OCI-LY7 (cell line): ENCODE measurements around the gene UBE4A. TPM values are rescaled to one million over a fixed set of nuclear protein-coding genes. Genes with fewer than 3 reads are reported as not detected.

Experiments used
- BruUV-seq: library from RNA; stranded (reverse); fragments of 400-500 nt; replicated peaks from 2 replicates; lab custom pipeline; 2021; lab: Mats Ljungman, UMichigan
- CTCF ChIA-PET: fragments of 300-600 bp; sonication (Branson Sonifier 250); formaldehyde crosslinking; loops from one replicate; lab custom pipeline; 2022; ENCODE audit warnings: antibody characterized with exemption; ENCODE audit not compliant: unreplicated experiment; lab: Charles Lee
- POLR2A ChIA-PET: fragments of 300-600 bp; sonication (Branson Sonifier 250); formaldehyde crosslinking; loops from one replicate; lab custom pipeline; 2022; ENCODE audit warnings: antibody characterized with exemption; lab: Charles Lee
- DNase-seq: peaks from one replicate; pipeline ENCODE4 v3.0.0-alpha.2; 2015; ENCODE audit warnings: low spot score
- H2AFZ ChIP-seq: fragments of 200-600 bp; sonication (generic), shearing (Covaris generic); 2 replicates; pipeline ENCODE4 v1.6.1; 2014; ENCODE audit warnings: mild to moderate bottlenecking, antibody characterized with exemption, low read length, moderate library complexity
- H3K27ac ChIP-seq: fragments of 200-600 bp; sonication (generic); 2 replicates; pipeline ENCODE4 v1.5.1; 2014; ENCODE audit warnings: mixed run types, low read depth, mild to moderate bottlenecking, moderate library complexity, low read length, inconsistent platforms; ENCODE audit not compliant: poor library complexity, severe bottlenecking
- H3K36me3 ChIP-seq: fragments of 200-600 bp; sonication (generic); 2 replicates; pipeline ENCODE4 v1.6.1; 2014; ENCODE audit warnings: mild to moderate bottlenecking, antibody characterized with exemption, low read length, moderate library complexity, mixed read lengths; ENCODE audit not compliant: insufficient read depth
- H3K4me1 ChIP-seq: fragments of 200-600 bp; sonication (generic); 2 replicates; pipeline ENCODE4 v1.5.1; 2014; ENCODE audit warnings: mild to moderate bottlenecking, low read length; ENCODE audit not compliant: insufficient read depth, poor library complexity, severe bottlenecking
- H3K4me2 ChIP-seq: fragments of 200-600 bp; sonication (generic); 2 replicates; pipeline ENCODE4 v1.6.1; 2014; ENCODE audit warnings: mild to moderate bottlenecking, low read length
- H3K4me3 ChIP-seq: fragments of 200-600 bp; sonication (generic); 2 replicates; pipeline ENCODE4 v1.5.1; 2014; ENCODE audit warnings: mild to moderate bottlenecking, low read depth, low read length; ENCODE audit not compliant: poor library complexity, severe bottlenecking
- H3K79me2 ChIP-seq: fragments of 200-600 bp; sonication (generic); 2 replicates; pipeline ENCODE4 v1.6.1; 2016; ENCODE audit warnings: low read depth, mild to moderate bottlenecking, low read length, moderate library complexity, mixed read lengths; ENCODE audit not compliant: insufficient read depth
- H3K9me2 ChIP-seq: fragments of 200-600 bp; sonication (generic); 2 replicates; pipeline ENCODE4 v1.6.1; 2016; ENCODE audit warnings: mild to moderate bottlenecking, low read length, mixed read lengths; ENCODE audit not compliant: insufficient read depth
- H3K9me3 ChIP-seq: fragments of 200-600 bp; sonication (generic); 2 replicates; pipeline ENCODE4 v1.6.1; 2014; ENCODE audit warnings: mild to moderate bottlenecking, mixed run types, low read length, mixed read lengths
- H4K20me1 ChIP-seq: fragments of 200-600 bp; sonication (generic); 2 replicates; pipeline ENCODE4 v1.6.1; 2014; ENCODE audit warnings: mild to moderate bottlenecking, antibody characterized with exemption, low read length, moderate library complexity, mixed read lengths; ENCODE audit not compliant: insufficient read depth
- CTCF ChIP-seq: fragments of 200-600 bp; sonication (generic); conservative IDR thresholded peaks from 2 replicates; pipeline ENCODE4 v1.5.1; 2014; ENCODE audit warnings: mild to moderate bottlenecking, antibody characterized with exemption, low read length, moderate library complexity, mixed read lengths
- EZH2phosphoT487 ChIP-seq: fragments of 200-600 bp; sonication (generic); IDR thresholded peaks from 2 replicates; pipeline ENCODE4 v1.6.1; 2018; ENCODE audit warnings: low read depth, borderline replicate concordance, mild to moderate bottlenecking, mixed run types, antibody characterized with exemption, low read length, moderate library complexity, mixed read lengths
- intact Hi-C: fragments of 100-400 bp; cut with micrococcal nuclease; formaldehyde crosslinking; loops from one replicate; pipeline ENCODE4 v1.10.0; 2022; ENCODE audit not compliant: unreplicated experiment
- total RNA-seq, 2 experiments: library from RNA; depleted of rRNA in 1 of 2; stranded (reverse); fragments of >200 nt in 1 of 2; shearing (Covaris generic) in 1 of 2; gene quantifications; 2 replicates each; pipeline ENCODE4 v1.2.3, GENCODE V29; 2014 to 2022

Gene UBE4A
- total RNA-seq, 2 experiments from 2014 or later = 28.0 to 38.4 TPM

GRCh38 chr11:118318124-118318523 lies 41.3 kb upstream of the UBE4A start:
- H3K4me1 ChIP-seq = peaks cover 81% of the 10 kb centered on the region
- peaks cover 13% of the 10 kb centered on the region; the same call in 1 of the 2 replicates for H3K9me3 ChIP-seq
- TF ChIP-seq EZH2phosphoT487 (no peak), CTCF (no peak)
- DNase-seq = peak; percentile 84
- no peaks in the 10 kb centered on the region for H3K79me2 ChIP-seq
- H3K36me3 ChIP-seq = no peaks in the 10 kb centered on the region
- CTCF ChIA-PET = no interaction called here
- H2AFZ ChIP-seq = peak overlapping the region; percentile 27; the same call in 1 of the 2 replicates
- intact Hi-C loops = no loop called here
- no peaks in the 10 kb centered on the region for H4K20me1 ChIP-seq
- H3K27ac ChIP-seq = peak overlapping the region; percentile 99
- POLR2A ChIA-PET = interaction anchor here (0.6 to 1.3 kb wide), 3 partner anchors 9 to 551 kb away, joined by 3 read pairs; no protein-coding TSS in a partner anchor
- peak overlapping the region; percentile 12 for H3K4me3 ChIP-seq
- no peaks in the 10 kb centered on the region for H3K9me2 ChIP-seq
- peak overlapping the region; percentile 18 for H3K4me2 ChIP-seq
- BruUV-seq = no TSS peak

- TF ChIP-seq CTCF (no peak), EZH2phosphoT487 (no peak)
- Histone ChIP-seq H3K27ac (peak overlapping the region; percentile 99), H3K9me3 (peaks cover 13% of the 10 kb centered on the region; the same call in 1 of the 2 replicates), H3K36me3 (no peaks in the 10 kb centered on the region), H3K79me2 (no peaks in the 10 kb centered on the region), H3K9me2 (no peaks in the 10 kb centered on the region), H2AFZ (peak overlapping the region; percentile 27; the same call in 1 of the 2 replicates), H3K4me2 (peak overlapping the region; percentile 18), H3K4me3 (peak overlapping the region; percentile 12), H3K4me1 (peaks cover 75% of the 10 kb centered on the region), H4K20me1 (no peaks in the 10 kb centered on the region)
- intact Hi-C loops = no loop called here
- BruUV-seq = no TSS peak
- ChIA-PET CTCF (no interaction called here), POLR2A (interaction anchor here (0.6 to 1.3 kb wide), 3 partner anchors 10 to 550 kb away, joined by 3 read pairs; no protein-coding TSS in a partner anchor)
- no peak for DNase-seq
Observed at GRCh38 chr11:118318581-118319336, 40.6 kb upstream of the UBE4A start.

GRCh38 chr11:118319337-118319707 lies 40.1 kb upstream of the UBE4A start:
- POLR2A ChIA-PET = no interaction called here
- intact Hi-C loops = no loop called here
- no peak for DNase-seq
- no peak overlapping the region for H3K4me3 ChIP-seq
- H3K36me3 ChIP-seq = no peaks in the 10 kb centered on the region
- peaks cover 13% of the 10 kb centered on the region; the same call in 1 of the 2 replicates for H3K9me3 ChIP-seq
- H3K4me2 ChIP-seq = peak overlapping the region; percentile 18
- no peaks in the 10 kb centered on the region for H3K9me2 ChIP-seq
- H2AFZ ChIP-seq = peak overlapping the region; percentile 27; the same call in 1 of the 2 replicates
- no peaks in the 10 kb centered on the region for H3K79me2 ChIP-seq
- CTCF ChIA-PET = no interaction called here
- TF ChIP-seq EZH2phosphoT487 = no peak
- TF ChIP-seq CTCF = no peak
- no peaks in the 10 kb centered on the region for H4K20me1 ChIP-seq
- peak overlapping the region; percentile 99 for H3K27ac ChIP-seq
- BruUV-seq = no TSS peak
- peaks cover 69% of the 10 kb centered on the region for H3K4me1 ChIP-seq
